ENCODE data around the gene RBM15. TPM values are rescaled to one million over a fixed set of nuclear protein-coding genes. Genes with fewer than 3 reads are reported as not detected.
A peak's percentile ranks its signal among the peaks of the same experiment; 100 is the strongest.

RBM15 gene
- total RNA-seq, 1 donor from 2014 or later = 20.4 TPM

DNA sequence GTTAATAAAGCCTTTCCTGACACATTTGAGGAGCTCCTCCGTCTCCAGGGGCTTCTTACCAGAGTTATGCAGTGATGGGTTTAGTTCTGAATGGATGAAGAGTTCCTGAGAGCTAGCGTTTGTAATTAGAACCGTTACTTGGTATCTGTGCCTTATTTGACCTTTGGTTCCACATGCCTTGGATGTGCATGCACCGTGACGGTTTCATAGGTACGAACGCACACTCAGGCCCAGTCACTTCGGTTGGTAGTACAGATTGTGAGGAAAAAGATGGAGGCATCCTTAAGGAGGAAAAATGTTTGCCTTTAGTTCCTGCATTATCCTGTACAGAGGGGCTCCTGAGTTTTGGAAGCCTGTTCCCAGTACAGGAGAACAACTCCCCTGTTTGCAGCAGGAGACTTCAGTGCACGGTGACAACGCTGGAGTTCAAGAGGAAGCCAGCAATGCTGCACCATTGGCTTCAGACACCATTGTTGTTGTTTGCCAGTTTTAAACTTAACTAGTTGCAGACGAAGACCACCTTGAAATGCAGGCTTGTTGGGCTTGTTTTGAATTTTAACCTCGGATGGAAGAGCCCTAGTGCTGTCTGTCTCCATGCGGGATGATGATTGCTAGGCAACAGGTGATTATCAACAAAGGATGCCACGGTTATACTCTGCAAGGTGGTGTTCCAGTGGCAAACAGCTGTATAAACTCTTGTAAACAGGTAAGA, 8.2 kb downstream of the RBM15 start:
- no peaks in the 10 kb centered on the region for H3K9me3 ChIP-seq (ENCODE audit: insufficient read depth, low read depth, low read length)
- H3K36me3 ChIP-seq (ENCODE audit: insufficient read depth, low read length) = peaks cover 16% of the 10 kb centered on the region
- no peak overlapping the region for H3K27ac ChIP-seq (ENCODE audit: low read depth, low read length)

DNA sequence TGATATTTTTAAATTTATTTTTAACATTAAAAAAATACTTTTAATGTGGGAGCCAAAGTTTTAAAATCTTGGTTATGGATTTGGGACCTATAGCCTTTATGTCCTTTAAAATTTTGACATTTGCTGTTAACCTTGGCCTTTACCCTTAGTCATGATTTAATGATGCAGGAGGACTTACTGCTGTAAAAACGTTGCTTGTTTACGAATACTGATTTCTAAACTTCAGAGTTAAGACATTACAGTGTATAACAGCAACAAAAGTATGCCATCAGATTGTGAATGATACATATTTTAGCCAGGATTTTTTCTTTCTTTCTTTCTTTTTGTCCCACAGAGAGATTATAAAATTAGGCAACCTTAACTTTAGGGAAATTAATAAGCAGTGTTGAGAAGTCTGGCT, 8.9 kb downstream of the RBM15 start:
- Mint-ChIP-seq H3K27ac (ENCODE audit: unreplicated experiment) (no peak overlapping the region), H3K27me3 (ENCODE audit: low read depth, unreplicated experiment) (no peaks in the 10 kb centered on the region), H3K4me1 (ENCODE audit: low read depth, unreplicated experiment) (peaks cover 32% of the 10 kb centered on the region), H3K4me3 (ENCODE audit: unreplicated experiment) (no peak overlapping the region), H3K36me3 (ENCODE audit: low read depth, unreplicated experiment) (peaks cover 12% of the 10 kb centered on the region), H3K9me3 (ENCODE audit: unreplicated experiment) (no peaks in the 10 kb centered on the region)
- H3K4me1 ChIP-seq (ENCODE audit: insufficient read depth, low read length) = peaks cover 20% of the 10 kb centered on the region
- peak overlapping the region; percentile 9 for H3K27ac ChIP-seq (ENCODE audit: low read depth, low read length)
- peaks cover 97% of the 10 kb centered on the region for H3K79me2 ChIP-seq (ENCODE audit: insufficient read depth, low read length)
- peaks cover 16% of the 10 kb centered on the region for H3K36me3 ChIP-seq (ENCODE audit: insufficient read depth, low read length)
- TF ChIP-seq, protein P1, sequence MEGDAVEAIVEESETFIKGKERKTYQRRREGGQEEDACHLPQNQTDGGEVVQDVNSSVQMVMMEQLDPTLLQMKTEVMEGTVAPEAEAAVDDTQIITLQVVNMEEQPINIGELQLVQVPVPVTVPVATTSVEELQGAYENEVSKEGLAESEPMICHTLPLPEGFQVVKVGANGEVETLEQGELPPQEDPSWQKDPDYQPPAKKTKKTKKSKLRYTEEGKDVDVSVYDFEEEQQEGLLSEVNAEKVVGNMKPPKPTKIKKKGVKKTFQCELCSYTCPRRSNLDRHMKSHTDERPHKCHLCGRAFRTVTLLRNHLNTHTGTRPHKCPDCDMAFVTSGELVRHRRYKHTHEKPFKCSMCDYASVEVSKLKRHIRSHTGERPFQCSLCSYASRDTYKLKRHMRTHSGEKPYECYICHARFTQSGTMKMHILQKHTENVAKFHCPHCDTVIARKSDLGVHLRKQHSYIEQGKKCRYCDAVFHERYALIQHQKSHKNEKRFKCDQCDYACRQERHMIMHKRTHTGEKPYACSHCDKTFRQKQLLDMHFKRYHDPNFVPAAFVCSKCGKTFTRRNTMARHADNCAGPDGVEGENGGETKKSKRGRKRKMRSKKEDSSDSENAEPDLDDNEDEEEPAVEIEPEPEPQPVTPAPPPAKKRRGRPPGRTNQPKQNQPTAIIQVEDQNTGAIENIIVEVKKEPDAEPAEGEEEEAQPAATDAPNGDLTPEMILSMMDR (IDR thresholded peaks at IDR 0.05; ENCODE audit: insufficient read depth, low read depth, low read length) = no peak
- H3K9me3 ChIP-seq (ENCODE audit: insufficient read depth, low read depth, low read length) = no peaks in the 10 kb centered on the region
- H3K4me2 ChIP-seq (ENCODE audit: low read length) = peak overlapping the region; percentile 26
- DNase-seq (ENCODE audit: low read depth) = no peak
- H4K20me1 ChIP-seq (ENCODE audit: insufficient read depth, low read length) = peaks cover 68% of the 10 kb centered on the region
- H3K4me3 ChIP-seq (ENCODE audit: insufficient read depth, low read depth, low read length) = no peak overlapping the region
- no peak for FAIRE-seq
- H3K9ac ChIP-seq (ENCODE audit: low read length) = peak overlapping the region; percentile 12
- no peaks in the 10 kb centered on the region for H3K27me3 ChIP-seq (ENCODE audit: insufficient read depth, low read length)
- no peak overlapping the region for H2AFZ ChIP-seq (ENCODE audit: low read depth, low read length)

More for the DNA sequence above, 8.2 kb downstream of the RBM15 start:
- no peaks in the 10 kb centered on the region for H3K9me3 Mint-ChIP-seq (ENCODE audit: unreplicated experiment)
- FAIRE-seq = no peak
- TF ChIP-seq, protein P1 (IDR thresholded peaks at IDR 0.05; ENCODE audit: insufficient read depth, low read depth, low read length) = no peak
- TF ChIP-seq EZH2 (IDR thresholded peaks at IDR 0.05; ENCODE audit: insufficient read depth, low read length) = no peak
- DNase-seq (ENCODE audit: low read depth) = no peak
- Histone ChIP-seq H3K9ac (ENCODE audit: low read length) (no peak overlapping the region), H3K4me3 (ENCODE audit: insufficient read depth, low read depth, low read length) (no peak overlapping the region), H3K4me1 (ENCODE audit: insufficient read depth, low read length) (peaks cover 20% of the 10 kb centered on the region), H3K27me3 (ENCODE audit: insufficient read depth, low read length) (no peaks in the 10 kb centered on the region), H4K20me1 (ENCODE audit: insufficient read depth, low read length) (peaks cover 74% of the 10 kb centered on the region), H2AFZ (ENCODE audit: low read depth, low read length) (no peak overlapping the region), H3K79me2 (ENCODE audit: insufficient read depth, low read length) (peaks cover 100% of the 10 kb centered on the region), H3K4me2 (ENCODE audit: low read length) (peak overlapping the region; percentile 41)
- peaks cover 12% of the 10 kb centered on the region for H3K36me3 Mint-ChIP-seq (ENCODE audit: low read depth, unreplicated experiment)
- no peak overlapping the region for H3K4me3 Mint-ChIP-seq (ENCODE audit: unreplicated experiment)
- peaks cover 36% of the 10 kb centered on the region for H3K4me1 Mint-ChIP-seq (ENCODE audit: low read depth, unreplicated experiment)
- no peaks in the 10 kb centered on the region for H3K27me3 Mint-ChIP-seq (ENCODE audit: low read depth, unreplicated experiment)
- H3K27ac Mint-ChIP-seq (ENCODE audit: unreplicated experiment) = no peak overlapping the region

DNA sequence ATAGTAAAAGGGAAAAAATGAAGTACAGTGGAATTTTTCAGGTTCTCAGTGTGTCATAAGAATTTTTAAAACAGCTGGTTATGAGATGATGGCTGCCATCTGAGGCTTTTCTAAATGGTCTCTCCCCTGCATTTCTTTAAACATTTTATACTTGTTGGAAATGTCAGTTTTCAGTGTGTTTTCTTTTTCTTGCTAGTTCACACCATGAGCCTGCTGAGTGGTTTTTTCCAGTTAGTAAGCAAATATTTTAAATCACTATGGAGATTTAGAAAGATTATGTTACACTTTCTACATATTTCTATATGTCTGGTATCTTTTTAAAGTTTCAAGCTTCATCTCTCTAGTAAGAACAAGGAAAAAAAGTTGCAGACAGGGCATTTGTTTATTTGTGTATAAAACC, 9.6 kb downstream of the RBM15 start:
- Histone ChIP-seq H3K27me3 (ENCODE audit: insufficient read depth, low read length) (no peaks in the 10 kb centered on the region), H4K20me1 (ENCODE audit: insufficient read depth, low read length) (peaks cover 67% of the 10 kb centered on the region), H3K9ac (ENCODE audit: low read length) (peak overlapping the region; percentile 12), H2AFZ (ENCODE audit: low read depth, low read length) (no peak overlapping the region), H3K4me2 (ENCODE audit: low read length) (peak overlapping the region; percentile 26), H3K27ac (ENCODE audit: low read depth, low read length) (peak overlapping the region; percentile 9), H3K9me3 (ENCODE audit: insufficient read depth, low read depth, low read length) (no peaks in the 10 kb centered on the region), H3K79me2 (ENCODE audit: insufficient read depth, low read length) (peaks cover 97% of the 10 kb centered on the region), H3K4me1 (ENCODE audit: insufficient read depth, low read length) (peaks cover 20% of the 10 kb centered on the region), H3K36me3 (ENCODE audit: insufficient read depth, low read length) (peaks cover 18% of the 10 kb centered on the region), H3K4me3 (ENCODE audit: insufficient read depth, low read depth, low read length) (no peak overlapping the region)
- Mint-ChIP-seq H3K27me3 (ENCODE audit: low read depth, unreplicated experiment) (no peaks in the 10 kb centered on the region), H3K9me3 (ENCODE audit: unreplicated experiment) (no peaks in the 10 kb centered on the region), H3K4me1 (ENCODE audit: low read depth, unreplicated experiment) (peaks cover 26% of the 10 kb centered on the region), H3K36me3 (ENCODE audit: low read depth, unreplicated experiment) (peaks cover 10% of the 10 kb centered on the region), H3K4me3 (ENCODE audit: unreplicated experiment) (peak overlapping the region; percentile 40), H3K27ac (ENCODE audit: unreplicated experiment) (peak overlapping the region; percentile 69)
- FAIRE-seq (no peak), DNase-seq (ENCODE audit: low read depth) (no peak)
- TF ChIP-seq, protein P1 (IDR thresholded peaks at IDR 0.05; ENCODE audit: insufficient read depth, low read depth, low read length) = no peak
- no peak for TF ChIP-seq EZH2 (IDR thresholded peaks at IDR 0.05; ENCODE audit: insufficient read depth, low read length)
